Measurements from ENCODE around the gene LGALSL. TPM values are rescaled to one million over a fixed set of nuclear protein-coding genes. Genes with fewer than 3 reads are reported as not detected.

LGALSL gene
- 30.2 TPM for total RNA-seq (ENCODE audit: unreplicated experiment)
- long read RNA-seq, partial matches to known transcripts = 1 of 7 reads
- long read RNA-seq, other reads (novel, unspliced or antisense) = 2 of 7 reads

DNA sequence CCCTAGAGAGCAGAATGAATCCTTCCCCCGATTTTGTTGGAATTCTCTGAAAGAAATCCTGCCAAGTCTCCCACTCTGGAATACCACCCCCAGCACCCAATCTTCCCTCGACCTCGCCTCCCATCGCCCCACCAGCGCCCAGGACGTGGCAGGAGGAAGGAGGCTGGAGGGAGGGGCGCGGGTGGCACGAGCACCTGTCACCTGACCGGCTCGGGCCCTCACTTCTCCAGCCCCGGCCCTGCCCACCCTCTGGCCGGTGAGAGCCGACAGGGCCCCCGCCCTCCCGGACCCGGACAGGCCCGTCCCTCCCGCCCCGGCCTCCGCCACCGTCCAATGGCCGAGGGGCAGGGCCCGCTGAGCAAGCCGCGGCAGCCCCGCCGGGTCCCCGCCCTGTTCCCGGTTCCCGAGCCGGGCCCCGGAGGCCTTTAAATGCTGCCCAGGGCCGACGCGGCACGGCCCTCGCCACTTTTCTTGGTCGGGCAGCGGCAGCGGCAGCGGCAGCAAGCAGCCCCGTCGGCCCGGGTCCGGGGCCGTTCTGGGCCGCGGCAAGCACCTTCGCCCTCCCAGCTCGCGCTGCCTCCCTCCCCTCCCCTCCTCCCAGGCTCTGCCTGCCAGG is at the start of gene LGALSL:
TSS of gene LGALSL (plus strand) at position 393 of the 616 bp plus-strand sequence. CDS start 384 bp downstream, outside the sequence.
- H3K27ac Mint-ChIP-seq (ENCODE audit: unreplicated experiment) = peak within 1 kb of the TSS; percentile 97
- TF ChIP-seq, protein P1, sequence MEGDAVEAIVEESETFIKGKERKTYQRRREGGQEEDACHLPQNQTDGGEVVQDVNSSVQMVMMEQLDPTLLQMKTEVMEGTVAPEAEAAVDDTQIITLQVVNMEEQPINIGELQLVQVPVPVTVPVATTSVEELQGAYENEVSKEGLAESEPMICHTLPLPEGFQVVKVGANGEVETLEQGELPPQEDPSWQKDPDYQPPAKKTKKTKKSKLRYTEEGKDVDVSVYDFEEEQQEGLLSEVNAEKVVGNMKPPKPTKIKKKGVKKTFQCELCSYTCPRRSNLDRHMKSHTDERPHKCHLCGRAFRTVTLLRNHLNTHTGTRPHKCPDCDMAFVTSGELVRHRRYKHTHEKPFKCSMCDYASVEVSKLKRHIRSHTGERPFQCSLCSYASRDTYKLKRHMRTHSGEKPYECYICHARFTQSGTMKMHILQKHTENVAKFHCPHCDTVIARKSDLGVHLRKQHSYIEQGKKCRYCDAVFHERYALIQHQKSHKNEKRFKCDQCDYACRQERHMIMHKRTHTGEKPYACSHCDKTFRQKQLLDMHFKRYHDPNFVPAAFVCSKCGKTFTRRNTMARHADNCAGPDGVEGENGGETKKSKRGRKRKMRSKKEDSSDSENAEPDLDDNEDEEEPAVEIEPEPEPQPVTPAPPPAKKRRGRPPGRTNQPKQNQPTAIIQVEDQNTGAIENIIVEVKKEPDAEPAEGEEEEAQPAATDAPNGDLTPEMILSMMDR (IDR thresholded peaks at IDR 0.05; ENCODE audit: unreplicated experiment) = no peak
- H3K27me3 Mint-ChIP-seq (ENCODE audit: unreplicated experiment) = peaks cover 8% of the 10 kb centered on the region
- H3K36me3 Mint-ChIP-seq (ENCODE audit: low read depth, unreplicated experiment) = peaks cover 26% of the 10 kb centered on the region
- H3K9me3 Mint-ChIP-seq (ENCODE audit: unreplicated experiment) = no peaks in the 10 kb centered on the region
- peak within 1 kb of the TSS; percentile 99 for H3K4me3 Mint-ChIP-seq (ENCODE audit: unreplicated experiment)
- H3K4me1 Mint-ChIP-seq (ENCODE audit: unreplicated experiment) = peaks cover 35% of the 10 kb centered on the region
- peak; percentile 79 for DNase-seq (ENCODE audit: low spot score)

DNA sequence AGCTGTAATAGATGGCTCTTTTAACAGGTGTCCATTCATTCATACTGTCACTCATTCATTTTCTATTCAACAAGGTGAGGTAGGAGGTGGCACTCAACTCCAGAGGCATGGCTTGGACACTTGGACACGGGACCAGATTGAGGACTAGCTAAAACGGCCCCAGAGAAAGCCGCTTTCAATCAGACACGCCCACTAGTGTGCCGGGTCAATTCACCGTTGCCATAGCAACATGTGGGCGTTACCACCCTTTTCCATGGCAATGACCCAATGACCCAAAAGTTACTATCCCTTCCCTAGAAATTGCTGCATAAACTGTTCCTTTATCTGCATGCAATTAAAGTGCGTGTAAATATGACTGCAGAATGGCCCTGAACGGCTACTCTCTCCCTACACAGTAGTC is 49.2 kb upstream of the LGALSL start:
- no peaks in the 10 kb centered on the region for H3K36me3 Mint-ChIP-seq (ENCODE audit: low read depth, unreplicated experiment)
- H3K4me3 Mint-ChIP-seq (ENCODE audit: unreplicated experiment) = peak overlapping the region; percentile 60
- peak overlapping the region; percentile 100 for H3K27ac Mint-ChIP-seq (ENCODE audit: unreplicated experiment)
- peak; percentile 64 for DNase-seq (ENCODE audit: low spot score)
- peaks cover 8% of the 10 kb centered on the region for H3K27me3 Mint-ChIP-seq (ENCODE audit: unreplicated experiment)
- H3K9me3 Mint-ChIP-seq (ENCODE audit: unreplicated experiment) = no peaks in the 10 kb centered on the region
- TF ChIP-seq, protein P1 (IDR thresholded peaks at IDR 0.05; ENCODE audit: unreplicated experiment) = no peak
- H3K4me1 Mint-ChIP-seq (ENCODE audit: unreplicated experiment) = peaks cover 68% of the 10 kb centered on the region

DNA sequence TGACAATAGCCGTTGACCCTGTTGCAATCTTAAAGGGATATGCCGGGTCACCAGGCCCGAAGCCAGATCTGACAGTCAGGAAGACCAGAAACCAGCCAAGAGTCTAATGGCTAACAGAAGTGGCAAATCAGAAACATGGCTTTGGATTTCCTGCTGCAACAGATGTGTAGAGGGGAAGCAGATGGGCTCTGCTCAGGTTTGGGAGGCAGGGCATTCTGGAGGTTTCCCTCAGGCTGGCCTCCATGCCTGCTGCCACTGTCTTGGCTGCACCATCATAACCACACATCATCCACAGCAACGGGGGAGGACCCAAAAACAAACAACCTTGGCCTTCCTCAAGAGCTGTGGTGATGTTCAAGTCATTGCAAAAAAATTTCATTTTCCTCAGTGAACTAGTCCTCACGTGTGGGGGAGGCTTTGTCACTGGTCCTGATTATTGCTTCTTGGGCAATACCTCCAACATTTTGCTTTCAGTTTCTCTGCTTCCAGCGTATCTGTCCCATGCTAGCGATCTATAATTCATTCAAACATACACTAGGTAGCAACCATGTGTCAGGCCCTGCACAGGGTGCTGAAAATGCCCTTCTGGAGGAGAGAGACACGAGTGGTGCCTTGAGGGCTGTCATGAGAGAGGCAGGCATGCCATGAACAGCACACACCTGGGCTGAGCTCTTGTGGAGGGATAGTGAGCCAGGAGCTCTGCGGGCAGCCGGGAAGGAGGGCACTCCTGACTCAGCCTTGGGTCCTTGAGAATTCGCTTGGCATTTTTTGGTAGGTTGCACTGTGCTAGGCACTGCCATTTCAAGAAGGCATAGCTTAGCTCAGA is 48.2 kb upstream of the LGALSL start:
- Mint-ChIP-seq H3K36me3 (ENCODE audit: low read depth, unreplicated experiment) (no peaks in the 10 kb centered on the region), H3K9me3 (ENCODE audit: unreplicated experiment) (no peaks in the 10 kb centered on the region), H3K4me3 (ENCODE audit: unreplicated experiment) (no peak overlapping the region), H3K27ac (ENCODE audit: unreplicated experiment) (peak overlapping the region; percentile 100), H3K27me3 (ENCODE audit: unreplicated experiment) (peaks cover 5% of the 10 kb centered on the region), H3K4me1 (ENCODE audit: unreplicated experiment) (peaks cover 61% of the 10 kb centered on the region)
- TF ChIP-seq, protein P1 (IDR thresholded peaks at IDR 0.05; ENCODE audit: unreplicated experiment) = no peak
- DNase-seq (ENCODE audit: low spot score) = no peak

DNA sequence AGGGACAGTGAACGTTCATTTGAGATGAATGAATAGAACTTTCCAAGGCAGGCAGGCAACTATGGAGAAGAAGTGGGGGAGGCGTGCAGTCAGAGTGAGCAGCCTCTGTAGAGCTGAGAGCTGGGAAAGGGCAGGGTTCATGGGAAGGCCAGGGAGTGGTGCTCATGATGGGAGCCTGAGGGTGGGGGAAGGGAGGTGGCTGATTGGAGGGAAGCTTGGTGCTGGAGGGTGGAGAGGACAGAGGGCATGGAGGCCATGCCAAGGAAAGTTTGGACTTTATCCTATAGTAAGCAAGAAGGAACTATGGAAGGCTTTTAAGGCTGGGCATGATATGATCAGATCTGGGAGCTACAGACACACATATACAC is 47.6 kb upstream of the LGALSL start:
- Mint-ChIP-seq H3K4me1 (ENCODE audit: unreplicated experiment) (peaks cover 56% of the 10 kb centered on the region), H3K27ac (ENCODE audit: unreplicated experiment) (peak overlapping the region; percentile 76), H3K4me3 (ENCODE audit: unreplicated experiment) (no peak overlapping the region), H3K36me3 (ENCODE audit: low read depth, unreplicated experiment) (no peaks in the 10 kb centered on the region), H3K9me3 (ENCODE audit: unreplicated experiment) (no peaks in the 10 kb centered on the region), H3K27me3 (ENCODE audit: unreplicated experiment) (peaks cover 5% of the 10 kb centered on the region)
- DNase-seq (ENCODE audit: low spot score) = no peak
- TF ChIP-seq, protein P1 (IDR thresholded peaks at IDR 0.05; ENCODE audit: unreplicated experiment) = no peak

DNA sequence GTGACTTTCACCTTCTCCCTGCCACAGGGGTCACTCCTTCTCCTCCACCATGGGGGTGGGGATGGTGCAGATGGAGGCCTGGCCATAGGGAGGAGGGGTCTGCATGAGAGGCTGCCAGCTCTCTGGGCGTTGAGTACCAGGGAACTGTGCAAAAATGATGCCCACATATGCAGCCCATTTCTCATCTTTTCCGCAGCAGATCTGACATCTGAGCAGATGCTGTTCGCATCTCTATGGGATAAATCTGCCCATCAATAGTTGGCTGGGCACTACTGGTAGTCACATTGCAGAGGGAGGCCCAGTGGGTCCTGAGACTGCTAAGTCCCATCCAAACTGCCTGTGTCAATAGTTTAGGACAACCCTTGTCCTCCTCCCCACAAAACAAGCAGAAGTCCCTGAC is 45.9 kb upstream of the LGALSL start:
- Mint-ChIP-seq H3K27ac (ENCODE audit: unreplicated experiment) (no peak overlapping the region), H3K4me1 (ENCODE audit: unreplicated experiment) (peaks cover 41% of the 10 kb centered on the region)

More for the DNA sequence above, 45.9 kb upstream of the LGALSL start:
- H3K4me3 Mint-ChIP-seq (ENCODE audit: unreplicated experiment) = no peak overlapping the region
- no peaks in the 10 kb centered on the region for H3K9me3 Mint-ChIP-seq (ENCODE audit: unreplicated experiment)
- H3K27me3 Mint-ChIP-seq (ENCODE audit: unreplicated experiment) = peaks cover 5% of the 10 kb centered on the region
- TF ChIP-seq, protein P1 (IDR thresholded peaks at IDR 0.05; ENCODE audit: unreplicated experiment) = no peak
- no peak for DNase-seq (ENCODE audit: low spot score)
- H3K36me3 Mint-ChIP-seq (ENCODE audit: low read depth, unreplicated experiment) = no peaks in the 10 kb centered on the region

Data from endothelial cell (in vitro differentiated cells).